GM19467 (cell line): Measurements from ENCODE around the gene ARSA.

ENCODE experiments used
- ATAC-seq: cut with Tn5 transposase; IDR thresholded peaks from one replicate; pipeline ENCODE4 v1.9.1; 2021; ENCODE audit warnings: mild to moderate bottlenecking, moderate library complexity; ENCODE audit not compliant: unreplicated experiment

ARSA gene

DNA sequence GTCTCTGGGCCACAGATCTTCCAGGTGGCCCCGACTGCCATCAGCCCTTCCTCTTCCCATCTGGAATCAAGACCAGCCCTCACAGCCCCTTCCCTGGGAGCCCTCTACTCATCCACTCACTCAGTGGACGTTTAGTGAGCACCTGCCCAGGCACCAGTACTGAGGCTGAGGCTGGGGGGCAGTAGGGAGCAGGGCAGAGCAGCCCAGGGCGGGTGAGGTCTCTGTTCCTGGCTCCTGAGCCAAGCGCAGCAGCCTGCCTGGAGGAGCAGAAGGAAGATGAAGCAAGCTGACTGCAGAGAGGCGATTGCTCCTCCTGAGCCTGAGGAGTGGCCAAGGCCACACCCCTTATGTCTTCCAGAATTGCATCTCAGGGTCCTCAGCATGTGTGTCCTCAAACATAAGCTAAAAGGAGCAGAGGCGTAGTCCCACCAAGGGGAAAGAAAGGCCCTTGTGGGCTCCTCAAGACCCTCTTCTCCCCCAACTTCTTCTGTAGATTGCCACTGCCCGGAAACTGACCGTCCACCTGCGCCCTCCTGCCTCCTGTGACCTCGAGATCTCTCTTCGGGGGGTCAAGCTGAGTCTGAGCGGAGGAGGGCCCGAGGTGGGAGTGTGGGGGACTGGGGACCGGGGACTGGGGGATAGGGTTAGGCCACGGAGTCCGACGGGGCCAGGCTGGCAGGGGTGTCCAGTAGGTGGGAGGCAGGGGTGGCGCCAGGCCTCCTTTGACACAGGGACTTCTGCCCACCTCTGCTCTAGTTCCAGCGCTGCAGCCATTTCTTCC, 21.6 kb downstream of the ARSA start:
- no peak for ATAC-seq

DNA sequence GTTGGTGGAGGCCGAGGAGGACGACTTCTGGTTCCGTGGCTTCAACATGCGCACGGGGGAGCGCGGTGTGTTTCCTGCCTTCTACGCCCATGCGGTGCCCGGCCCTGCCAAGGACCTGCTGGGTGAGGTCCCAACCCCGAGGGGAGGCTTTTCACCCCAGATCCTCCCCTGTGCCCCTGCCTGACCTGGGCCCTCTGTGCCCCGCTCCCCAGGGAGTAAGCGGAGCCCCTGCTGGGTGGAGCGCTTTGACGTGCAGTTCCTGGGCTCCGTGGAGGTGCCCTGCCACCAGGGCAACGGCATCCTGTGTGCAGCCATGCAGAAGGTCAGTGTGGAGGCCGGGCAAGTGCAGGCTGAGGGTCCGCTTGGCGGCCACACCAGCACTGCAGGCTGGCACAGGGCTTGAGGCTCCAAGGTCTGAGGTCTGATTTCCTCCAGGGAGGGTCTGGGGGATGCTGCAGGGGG, 22.3 kb downstream of the ARSA start:
- no peak for ATAC-seq

DNA sequence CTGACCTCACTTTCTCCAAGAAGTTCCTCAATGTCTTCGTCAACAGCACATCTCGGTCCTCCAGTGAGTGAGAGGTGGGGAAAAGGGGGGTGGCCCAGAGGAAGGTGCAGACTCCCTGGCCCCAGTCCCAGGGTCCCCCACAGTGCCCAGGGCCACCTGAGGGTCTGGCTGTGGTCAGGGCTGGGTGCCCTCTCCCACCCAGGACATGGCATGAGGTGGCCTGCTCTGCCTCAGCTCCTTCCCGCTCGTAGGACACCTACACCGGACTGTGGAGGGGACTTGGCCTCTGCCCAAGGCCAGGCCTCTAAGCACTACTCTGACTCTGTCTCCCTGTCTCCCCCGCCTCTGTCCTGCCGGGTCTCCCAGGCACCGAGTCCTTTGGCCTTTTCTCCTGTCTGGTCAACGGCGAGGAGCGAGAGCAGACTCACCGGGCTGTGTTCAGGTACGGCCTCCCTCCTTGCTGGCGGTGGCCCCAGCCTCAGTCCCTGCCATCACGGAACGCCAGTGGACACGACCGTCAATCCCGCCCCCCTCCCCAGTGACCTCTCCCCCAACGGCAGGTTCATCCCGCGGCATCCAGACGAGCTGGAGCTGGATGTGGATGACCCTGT, 22.8 kb downstream of the ARSA start:
- ATAC-seq = no peak

DNA sequence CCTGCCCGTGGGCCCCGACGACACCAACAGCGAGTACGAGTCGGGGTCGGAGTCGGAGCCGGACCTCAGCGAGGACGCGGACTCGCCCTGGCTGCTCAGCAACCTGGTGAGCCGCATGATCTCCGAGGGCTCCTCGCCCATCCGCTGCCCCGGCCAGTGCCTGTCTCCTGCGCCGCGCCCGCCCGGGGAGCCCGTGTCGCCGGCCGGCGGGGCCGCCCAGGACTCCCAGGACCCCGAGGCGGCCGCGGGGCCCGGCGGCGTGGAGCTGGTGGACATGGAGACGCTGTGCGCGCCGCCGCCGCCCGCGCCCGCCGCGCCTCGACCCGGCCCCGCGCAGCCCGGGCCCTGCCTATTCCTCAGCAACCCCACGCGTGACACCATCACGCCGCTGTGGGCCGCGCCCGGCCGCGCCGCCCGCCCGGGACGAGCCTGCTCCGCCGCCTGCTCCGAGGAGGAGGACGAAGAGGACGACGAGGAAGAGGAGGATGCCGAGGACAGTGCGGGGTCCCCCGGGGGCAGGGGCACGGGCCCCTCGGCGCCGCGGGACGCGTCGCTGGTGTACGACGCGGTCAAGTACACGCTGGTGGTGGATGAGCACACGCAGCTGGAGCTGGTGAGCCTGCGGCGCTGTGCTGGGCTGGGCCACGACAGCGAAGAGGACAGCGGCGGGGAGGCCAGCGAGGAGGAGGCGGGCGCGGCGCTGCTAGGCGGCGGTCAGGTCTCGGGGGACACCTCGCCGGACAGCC, 23.5 kb downstream of the ARSA start:
- ATAC-seq = no peak

DNA sequence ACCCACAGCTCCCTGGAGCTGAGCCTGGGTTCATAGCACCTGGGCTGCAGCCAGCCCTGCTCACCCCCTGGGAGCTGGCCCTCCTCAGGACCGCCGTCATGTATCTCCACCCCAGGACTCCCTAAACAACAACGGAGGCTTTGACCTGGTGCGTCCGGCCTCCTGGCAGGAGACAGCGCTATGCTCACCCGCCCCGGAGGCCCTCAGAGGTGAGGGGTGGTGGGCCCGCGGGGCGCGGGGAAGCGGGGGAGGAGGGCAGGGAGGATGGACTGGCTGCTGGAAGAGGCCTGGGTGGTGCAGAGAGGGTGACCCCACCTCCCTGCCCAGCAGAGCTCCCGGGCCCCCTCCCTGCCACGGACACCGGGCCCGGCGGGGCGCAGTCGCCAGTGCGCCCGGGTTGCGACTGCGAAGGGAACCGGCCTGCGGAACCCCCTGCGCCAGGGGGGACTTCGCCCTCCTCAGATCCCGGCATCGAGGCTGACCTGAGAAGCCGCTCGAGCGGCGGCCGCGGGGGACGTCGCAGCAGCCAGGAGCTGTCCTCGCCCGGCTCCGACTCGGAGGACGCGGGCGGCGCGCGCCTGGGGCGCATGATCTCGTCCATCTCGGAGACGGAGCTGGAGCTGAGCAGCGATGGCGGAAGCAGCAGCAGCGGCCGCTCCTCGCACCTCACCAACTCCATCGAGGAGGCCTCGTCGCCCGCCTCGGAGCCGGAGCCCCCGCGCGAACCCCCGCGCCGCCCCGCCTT, 24.3 kb downstream of the ARSA start:
- no peak for ATAC-seq

DNA sequence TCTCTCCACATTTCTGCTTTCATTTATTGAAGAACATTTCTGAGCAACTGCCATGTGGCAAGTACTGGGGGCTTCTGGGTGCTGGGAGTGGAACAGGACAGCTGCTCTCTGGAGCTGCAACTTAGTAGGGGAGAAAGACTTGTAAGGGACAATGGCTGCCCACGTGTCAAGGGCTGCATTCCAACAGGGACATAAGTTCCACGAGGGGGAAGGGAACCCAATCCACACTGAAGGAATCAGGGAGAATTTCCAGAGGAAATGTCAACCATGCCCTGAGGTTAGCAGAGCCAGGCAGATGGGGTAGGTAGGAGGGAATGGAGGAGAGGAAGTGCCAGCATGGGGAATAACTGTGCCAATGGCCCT, 25.6 kb downstream of the ARSA start:
- ATAC-seq = no peak

DNA sequence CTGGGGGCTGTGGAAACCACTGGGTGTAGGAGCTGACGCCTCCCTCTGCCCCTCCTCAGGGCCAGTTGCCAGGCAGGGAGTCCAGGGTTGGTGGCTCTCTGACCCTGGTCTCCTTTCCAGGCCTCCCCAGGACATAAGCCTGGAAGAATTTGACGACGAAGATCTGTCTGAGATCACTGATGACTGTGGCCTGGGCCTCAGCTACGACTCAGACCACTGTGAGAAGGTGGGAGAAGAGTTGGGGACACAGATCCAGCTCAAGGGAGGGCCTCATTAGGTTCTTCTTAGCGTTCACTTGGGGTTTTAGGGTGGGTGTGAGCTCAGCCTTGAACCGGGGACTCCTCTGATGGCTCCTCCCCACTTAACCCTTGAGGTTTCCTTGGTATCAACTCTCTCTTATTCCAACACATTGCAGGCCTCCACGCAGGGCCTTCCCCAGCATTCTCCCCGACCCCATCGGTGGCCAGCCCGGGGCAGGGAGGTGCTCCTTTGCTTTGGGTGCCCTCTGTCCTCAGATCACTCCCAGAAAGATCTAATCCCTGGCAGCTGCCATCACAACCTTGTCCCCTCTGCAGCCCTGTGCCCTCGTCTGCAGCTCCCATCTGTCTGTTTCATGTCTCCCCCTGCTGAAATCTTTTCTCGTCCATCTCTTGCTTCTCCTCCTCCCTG, 26.1 kb downstream of the ARSA start:
- ATAC-seq = no peak

DNA sequence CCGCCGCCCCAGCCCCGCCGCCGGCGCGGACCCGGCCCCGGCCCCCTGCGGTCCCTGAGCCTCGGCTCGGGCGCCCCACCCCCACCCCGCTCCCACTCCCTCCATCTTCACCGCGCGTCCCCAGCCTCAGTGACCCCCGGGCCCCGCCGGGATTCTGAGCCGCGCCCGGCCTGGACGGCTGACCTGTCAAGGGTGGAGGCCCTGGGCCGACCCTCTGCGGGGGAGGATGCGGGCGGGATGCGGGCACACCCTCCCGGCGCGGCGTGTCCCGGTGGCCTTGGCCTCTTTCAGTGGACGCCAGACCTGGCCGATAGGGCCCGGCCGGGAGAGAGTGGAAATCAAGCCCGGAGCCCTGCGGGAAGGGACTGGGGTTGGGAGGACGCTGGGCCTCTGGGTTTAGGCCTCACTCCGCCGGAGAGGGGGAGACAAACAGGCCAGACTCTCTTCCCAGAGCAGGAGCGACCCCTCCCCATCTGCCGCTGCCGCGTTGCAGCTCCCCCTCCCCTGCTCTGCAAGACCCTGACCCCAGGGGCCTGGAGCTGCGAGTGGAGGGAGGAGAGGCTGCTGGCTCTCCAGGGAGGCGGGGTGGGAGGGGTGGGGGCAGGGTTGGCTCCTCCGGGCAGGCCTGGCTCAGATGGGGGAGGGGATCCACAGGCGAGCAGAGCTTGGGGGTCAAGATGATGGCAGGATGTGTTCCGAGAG, 26.8 kb downstream of the ARSA start:
- ATAC-seq = no peak

DNA sequence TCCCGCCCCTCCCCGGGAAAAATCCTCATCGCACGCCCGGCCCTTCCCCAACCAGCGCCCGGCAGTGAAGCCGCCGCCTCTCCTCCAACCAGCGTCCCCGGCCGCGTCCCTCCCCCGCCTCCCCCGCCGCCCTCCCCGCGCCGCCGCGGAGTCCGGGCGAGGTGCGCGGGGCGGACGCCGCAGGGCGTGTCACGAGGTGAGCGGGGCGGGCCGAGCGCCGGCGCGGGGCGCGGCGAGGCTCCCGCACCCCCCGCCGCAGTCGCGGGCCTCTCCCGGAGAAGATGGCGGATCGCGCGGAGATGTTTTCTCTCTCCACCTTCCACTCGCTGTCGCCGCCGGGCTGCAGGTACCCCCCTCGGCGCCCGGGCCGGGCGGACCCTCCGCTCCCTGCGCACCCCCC, 27.4 kb downstream of the ARSA start, which contains the start of gene MAPK8IP2:
Gene MAPK8IP2 (plus strand): TSS at position 256 of the 400 bp plus-strand sequence. CDS start 26 bp downstream, at position 282.
- ATAC-seq = no peak

DNA sequence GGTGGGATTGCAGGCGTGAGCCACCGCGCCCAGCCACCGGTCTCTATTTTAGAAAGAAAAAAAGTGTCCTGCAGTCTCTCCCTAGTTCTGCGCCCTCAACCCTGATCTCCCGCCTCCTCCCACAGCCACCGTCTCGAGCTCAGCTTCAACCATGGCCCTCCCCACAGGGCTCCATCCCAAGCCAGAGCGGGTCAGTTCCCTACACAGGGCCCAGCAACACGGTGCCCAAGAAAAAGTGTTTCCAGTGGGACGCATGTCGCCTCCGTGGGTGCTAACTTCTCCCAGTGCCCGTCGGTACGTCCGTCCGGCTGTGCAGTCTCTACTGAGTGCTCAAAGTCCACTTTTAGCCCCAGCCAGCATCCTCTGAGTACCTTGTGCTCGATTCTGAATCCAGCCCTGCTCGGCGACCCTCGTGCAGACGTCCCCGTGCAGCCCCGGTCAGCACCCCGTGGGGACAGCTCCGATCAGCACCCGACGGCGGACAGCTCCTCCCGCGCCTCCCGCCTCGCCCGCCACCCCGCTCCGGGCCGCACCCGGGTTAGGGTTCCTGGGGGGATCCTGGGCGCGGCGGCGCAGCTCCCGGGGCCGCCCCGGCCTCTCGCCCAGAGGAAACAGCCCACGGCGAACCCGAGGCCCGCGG, 28.0 kb downstream of the ARSA start:
- no peak for ATAC-seq

DNA sequence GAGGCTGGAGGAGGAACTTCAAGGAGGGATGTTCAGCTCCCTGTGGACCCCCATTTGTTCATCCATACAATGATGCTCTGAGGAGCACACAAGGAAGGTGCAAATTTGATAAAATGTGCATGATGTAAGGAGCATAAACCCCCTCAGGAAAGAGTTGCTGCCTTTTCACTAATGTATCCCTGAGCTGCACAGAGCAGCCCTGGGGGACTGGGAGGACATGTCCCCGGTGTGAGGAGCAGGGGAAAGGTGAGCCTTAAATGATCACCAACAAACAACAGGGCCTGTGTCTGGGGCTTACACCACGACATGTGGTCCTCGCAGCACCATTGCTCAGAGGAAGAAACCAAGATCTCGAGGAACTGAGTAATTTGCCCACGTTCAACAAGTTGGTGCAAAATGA, 30.9 kb downstream of the ARSA start:
- ATAC-seq = no peak

DNA sequence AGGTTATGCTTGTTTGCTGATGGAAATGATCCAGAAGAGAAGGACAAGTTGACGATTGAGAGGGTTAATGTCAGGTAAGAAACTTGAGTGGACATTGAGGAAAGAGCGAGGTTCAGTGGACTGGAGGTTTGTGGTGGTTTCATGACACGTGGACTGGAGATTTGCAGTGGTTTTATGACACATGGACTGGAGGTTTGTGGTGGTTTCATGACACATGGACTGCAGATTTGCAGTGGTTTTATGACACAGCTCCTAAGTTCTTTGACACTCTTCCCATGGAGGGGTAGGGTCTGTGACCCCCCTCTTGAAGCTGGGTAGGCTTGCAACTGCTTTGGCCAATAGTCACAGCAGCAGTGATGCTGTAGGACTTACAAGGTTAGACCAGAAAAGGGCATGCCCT, 32.8 kb downstream of the ARSA start:
- no peak for ATAC-seq

DNA sequence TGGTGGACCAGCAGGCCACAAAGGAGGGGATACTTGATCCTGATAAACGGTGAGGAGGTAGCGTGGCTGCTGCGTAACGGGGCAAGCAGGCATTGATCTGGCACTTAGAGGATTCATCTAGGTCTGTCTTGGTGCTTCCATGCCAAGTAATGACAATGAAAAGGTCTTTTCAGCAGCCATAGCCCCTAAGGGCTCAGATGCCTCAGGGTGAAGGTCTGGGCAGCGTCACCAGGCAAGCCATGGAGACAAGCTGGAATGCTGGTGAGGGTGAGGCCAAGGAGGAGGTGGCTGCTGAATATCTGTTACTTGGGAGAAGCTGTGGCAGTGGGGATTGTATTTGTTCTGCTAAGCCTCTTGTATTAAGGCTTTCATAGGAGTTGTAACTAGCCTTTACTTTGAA, 40.5 kb downstream of the ARSA start:
- ATAC-seq = no peak

DNA sequence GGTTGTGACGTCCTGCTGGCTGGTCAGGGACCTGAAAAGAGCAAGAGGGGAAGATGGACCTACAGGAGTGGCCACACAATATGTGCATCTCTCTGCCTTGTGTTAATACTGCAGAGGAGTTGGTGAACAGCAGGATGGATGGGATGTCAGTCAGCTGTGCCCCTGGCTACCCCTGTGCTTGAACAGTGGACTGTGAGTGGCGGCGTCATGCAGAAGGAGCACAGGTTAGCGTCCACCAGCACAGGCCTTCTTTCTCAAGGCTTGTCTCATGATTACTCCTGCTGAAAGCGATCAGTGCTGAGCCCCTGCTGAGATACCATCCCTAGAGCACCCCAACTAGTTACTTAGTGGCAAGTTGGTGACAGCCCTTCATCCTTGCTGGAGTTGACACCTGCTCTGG, 41.5 kb downstream of the ARSA start:
- no peak for ATAC-seq

DNA sequence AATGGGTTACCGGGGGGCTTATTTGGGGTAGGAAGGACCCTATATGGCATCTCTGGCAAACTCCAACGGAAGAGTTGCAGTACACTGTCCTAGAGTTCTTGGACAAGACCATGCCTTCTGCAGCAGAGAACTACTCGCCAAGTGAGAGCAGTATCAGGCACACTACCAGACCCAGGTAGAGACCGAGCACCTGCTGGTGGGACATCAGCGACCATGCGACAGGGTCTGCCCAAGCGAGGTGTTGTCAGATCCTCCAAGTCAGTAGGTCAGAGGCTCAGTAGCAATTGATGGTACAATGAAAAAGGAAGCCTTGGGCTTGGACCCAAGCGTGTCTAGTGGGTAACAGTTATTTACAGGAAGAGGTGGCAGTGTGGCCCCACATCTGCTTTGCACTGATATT, 42.2 kb downstream of the ARSA start:
- ATAC-seq = no peak

DNA sequence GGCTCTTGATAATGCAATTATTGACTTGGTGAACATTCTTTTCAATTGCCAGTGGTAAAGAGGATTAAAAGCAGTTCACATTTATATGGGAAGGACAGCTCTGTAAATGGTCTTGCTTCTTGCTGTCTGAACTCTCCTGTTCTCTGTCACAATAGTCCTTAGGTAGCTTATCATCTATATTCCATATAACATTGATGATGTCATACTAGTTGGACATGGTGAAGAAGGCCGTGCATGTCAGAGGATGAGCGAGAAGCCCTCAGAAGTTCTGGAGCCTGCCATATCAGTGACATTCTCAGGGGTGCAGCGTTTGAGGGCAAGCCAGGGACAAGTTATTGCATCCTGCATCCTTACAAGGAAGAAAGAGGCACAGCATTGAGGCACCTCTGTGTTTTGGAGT, 42.7 kb downstream of the ARSA start:
- ATAC-seq = no peak

DNA sequence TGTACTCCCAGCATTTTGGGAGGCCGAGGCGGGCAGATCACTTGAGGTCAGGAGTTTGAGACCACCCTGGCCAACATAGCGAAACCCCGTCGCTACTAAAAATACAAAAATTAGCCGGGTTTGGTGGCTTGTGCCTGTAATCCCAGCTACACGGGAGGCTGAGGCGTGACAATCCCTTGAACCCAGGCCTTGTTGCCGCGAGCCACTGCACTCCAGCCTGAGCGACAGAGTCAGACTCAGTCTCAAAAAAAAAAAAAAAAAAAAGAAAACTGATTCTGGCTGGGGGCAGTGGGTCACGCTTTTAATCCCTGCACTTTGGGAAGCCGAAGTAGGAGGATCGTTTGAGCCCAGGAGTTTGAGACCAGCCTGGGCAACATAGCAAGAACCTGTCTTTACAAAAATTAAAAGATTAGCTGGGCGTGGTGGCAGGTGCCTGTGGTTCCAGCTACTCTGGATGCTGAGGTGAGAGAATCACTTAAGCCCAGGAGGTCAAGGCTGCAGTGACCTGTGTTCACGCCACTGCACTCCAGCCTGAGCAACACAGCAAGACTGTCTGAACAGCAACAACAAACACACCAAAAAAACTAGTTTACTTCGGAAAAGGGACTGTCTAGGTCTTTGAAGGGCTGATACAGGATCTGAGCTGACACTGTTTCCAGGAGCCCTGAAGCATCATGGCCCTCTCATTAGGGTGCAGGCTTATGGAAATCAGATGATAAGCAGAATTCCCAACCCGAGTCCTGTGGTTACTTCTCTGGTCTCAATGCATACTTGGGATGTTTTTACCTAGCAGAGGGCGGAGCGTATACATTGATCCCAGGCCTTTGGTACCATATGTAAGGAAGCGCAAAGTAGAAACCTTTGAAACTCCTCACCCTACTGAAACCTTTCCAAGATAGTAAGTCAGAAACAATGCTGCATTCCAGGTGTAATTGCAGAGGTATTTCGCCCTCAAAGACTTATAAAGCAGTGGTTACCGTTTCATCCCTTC, 43.6 kb downstream of the ARSA start:
- no peak for ATAC-seq

DNA sequence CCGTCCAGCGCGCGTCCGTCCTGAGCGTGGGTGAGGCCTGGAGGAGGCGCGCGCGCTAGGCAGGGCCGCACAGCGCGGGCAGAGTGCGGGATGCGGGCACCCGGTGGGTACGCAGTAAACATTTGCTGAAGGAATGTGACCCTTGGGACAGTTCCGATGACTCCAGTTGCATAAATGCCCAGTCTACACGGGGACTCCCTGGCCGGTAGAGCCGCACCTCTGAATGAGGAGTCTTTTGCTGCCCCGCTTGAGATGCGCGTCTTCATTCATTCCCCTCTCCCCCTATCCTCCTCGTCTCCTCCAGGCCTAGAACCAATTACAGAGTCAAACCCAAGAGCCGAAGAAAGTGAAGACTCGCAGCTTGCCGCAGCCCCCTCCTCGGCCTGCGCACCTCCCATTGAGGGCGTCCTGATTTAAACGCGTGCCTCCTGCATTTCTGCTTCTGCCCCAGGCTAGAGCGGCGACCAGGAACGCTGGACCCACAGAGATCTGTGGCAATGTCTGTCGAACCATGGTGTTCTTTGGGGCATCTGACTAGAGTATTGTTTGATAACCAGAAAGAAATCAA, 44.6 kb downstream of the ARSA start:
- ATAC-seq = no peak
